Measurements from ENCODE around the gene DNAH3.

DNAH3 gene

DNA sequence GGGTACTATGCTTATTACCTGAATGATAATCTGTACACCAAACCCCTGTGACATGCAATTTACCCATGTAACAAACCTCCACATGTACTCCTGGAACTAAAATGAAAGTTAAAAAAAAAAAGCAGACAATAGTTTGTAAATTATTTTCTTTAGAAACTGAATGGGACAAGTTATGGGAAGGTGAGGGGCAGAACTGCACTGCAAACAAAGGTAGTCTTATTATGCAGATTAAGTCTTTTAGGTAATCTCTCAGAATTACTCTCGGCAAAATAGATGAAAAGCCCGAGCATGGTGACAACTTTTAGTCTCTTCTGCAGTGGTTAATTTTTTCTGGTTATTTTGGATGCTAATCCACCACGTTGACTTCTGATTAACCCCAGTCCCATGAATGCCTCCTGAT, 33.3 kb upstream of the DNAH3 start:
- Histone ChIP-seq H3K9me3 (ENCODE audit: insufficient read depth, low read depth, low read length) (no peaks in the 10 kb centered on the region), H3K4me2 (ENCODE audit: low read depth, low read length, poor library complexity, severe bottlenecking) (no peak overlapping the region)

DNA sequence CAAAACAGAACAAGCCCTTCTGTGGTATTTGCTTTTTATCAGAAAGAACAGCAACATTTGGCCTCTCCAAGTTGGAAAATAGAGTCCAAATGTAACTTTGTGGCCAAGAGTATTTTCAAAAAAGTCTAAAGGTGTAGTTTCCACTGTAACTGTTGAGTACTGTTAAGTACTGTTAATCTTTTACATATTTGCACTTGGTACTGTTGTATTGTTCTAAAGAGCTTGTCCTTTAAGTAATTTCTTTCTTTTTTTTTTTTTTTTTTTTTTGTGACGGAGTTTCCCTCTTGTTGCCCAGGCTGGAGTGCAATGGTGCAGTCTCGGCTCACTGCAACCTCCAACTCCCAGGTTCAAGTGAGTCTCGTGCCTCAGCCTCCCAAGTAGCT, 29.3 kb upstream of the DNAH3 start:
- Histone ChIP-seq H3K79me2 (ENCODE audit: insufficient read depth, low read length) (no peaks in the 10 kb centered on the region), H2AFZ (ENCODE audit: low read length) (no peak overlapping the region), H3K27me3 (ENCODE audit: insufficient read depth, low read length, poor library complexity, severe bottlenecking) (no peaks in the 10 kb centered on the region), H3K9me3 (ENCODE audit: insufficient read depth, low read depth, low read length) (no peaks in the 10 kb centered on the region), H3K9ac (ENCODE audit: low read depth, low read length, poor library complexity, severe bottlenecking) (no peak overlapping the region), H3K4me3 (ENCODE audit: low read length, poor library complexity, severe bottlenecking) (no peak overlapping the region), H4K20me1 (ENCODE audit: insufficient read depth, low read length, poor library complexity, severe bottlenecking) (no peaks in the 10 kb centered on the region), H3F3A (ENCODE audit: low read depth) (no peaks in the 10 kb centered on the region), H3K4me2 (ENCODE audit: low read depth, low read length, poor library complexity, severe bottlenecking) (no peak overlapping the region), H3K36me3 (ENCODE audit: insufficient read depth, low read length) (peaks cover 16% of the 10 kb centered on the region; the same call in 1 of the 2 replicates), H3K9me2 (replicated peaks; ENCODE audit: low read depth, low read length) (no peaks in the 10 kb centered on the region), H3K4me1 (ENCODE audit: insufficient read depth, low read length, poor library complexity, severe bottlenecking) (no peaks in the 10 kb centered on the region)
- TF ChIP-seq, protein P1, sequence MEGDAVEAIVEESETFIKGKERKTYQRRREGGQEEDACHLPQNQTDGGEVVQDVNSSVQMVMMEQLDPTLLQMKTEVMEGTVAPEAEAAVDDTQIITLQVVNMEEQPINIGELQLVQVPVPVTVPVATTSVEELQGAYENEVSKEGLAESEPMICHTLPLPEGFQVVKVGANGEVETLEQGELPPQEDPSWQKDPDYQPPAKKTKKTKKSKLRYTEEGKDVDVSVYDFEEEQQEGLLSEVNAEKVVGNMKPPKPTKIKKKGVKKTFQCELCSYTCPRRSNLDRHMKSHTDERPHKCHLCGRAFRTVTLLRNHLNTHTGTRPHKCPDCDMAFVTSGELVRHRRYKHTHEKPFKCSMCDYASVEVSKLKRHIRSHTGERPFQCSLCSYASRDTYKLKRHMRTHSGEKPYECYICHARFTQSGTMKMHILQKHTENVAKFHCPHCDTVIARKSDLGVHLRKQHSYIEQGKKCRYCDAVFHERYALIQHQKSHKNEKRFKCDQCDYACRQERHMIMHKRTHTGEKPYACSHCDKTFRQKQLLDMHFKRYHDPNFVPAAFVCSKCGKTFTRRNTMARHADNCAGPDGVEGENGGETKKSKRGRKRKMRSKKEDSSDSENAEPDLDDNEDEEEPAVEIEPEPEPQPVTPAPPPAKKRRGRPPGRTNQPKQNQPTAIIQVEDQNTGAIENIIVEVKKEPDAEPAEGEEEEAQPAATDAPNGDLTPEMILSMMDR (conservative IDR thresholded peaks at IDR 0.05; ENCODE audit: low read length), result no peak
- TF ChIP-seq EZH2phosphoT487 (IDR thresholded peaks at IDR 0.05; ENCODE audit: borderline replicate concordance), result no peak

More for the DNA sequence above, 33.3 kb upstream of the DNAH3 start:
- Histone ChIP-seq H4K20me1 (ENCODE audit: insufficient read depth, low read length, poor library complexity, severe bottlenecking) (no peaks in the 10 kb centered on the region), H3K9ac (ENCODE audit: low read depth, low read length, poor library complexity, severe bottlenecking) (no peak overlapping the region), H2AFZ (ENCODE audit: low read length) (no peak overlapping the region), H3K4me3 (ENCODE audit: low read length, poor library complexity, severe bottlenecking) (no peak overlapping the region), H3F3A (ENCODE audit: low read depth) (no peaks in the 10 kb centered on the region), H3K9me2 (replicated peaks; ENCODE audit: low read depth, low read length) (no peaks in the 10 kb centered on the region), H3K79me2 (ENCODE audit: insufficient read depth, low read length) (no peaks in the 10 kb centered on the region), H3K27me3 (ENCODE audit: insufficient read depth, low read length, poor library complexity, severe bottlenecking) (no peaks in the 10 kb centered on the region), H3K36me3 (ENCODE audit: insufficient read depth, low read length) (peaks cover 16% of the 10 kb centered on the region; the same call in 1 of the 2 replicates), H3K4me1 (ENCODE audit: insufficient read depth, low read length, poor library complexity, severe bottlenecking) (no peaks in the 10 kb centered on the region)
- TF ChIP-seq EZH2phosphoT487 (IDR thresholded peaks at IDR 0.05; ENCODE audit: borderline replicate concordance), result no peak
- TF ChIP-seq, protein P1 (conservative IDR thresholded peaks at IDR 0.05; ENCODE audit: low read length), result no peak

DNA sequence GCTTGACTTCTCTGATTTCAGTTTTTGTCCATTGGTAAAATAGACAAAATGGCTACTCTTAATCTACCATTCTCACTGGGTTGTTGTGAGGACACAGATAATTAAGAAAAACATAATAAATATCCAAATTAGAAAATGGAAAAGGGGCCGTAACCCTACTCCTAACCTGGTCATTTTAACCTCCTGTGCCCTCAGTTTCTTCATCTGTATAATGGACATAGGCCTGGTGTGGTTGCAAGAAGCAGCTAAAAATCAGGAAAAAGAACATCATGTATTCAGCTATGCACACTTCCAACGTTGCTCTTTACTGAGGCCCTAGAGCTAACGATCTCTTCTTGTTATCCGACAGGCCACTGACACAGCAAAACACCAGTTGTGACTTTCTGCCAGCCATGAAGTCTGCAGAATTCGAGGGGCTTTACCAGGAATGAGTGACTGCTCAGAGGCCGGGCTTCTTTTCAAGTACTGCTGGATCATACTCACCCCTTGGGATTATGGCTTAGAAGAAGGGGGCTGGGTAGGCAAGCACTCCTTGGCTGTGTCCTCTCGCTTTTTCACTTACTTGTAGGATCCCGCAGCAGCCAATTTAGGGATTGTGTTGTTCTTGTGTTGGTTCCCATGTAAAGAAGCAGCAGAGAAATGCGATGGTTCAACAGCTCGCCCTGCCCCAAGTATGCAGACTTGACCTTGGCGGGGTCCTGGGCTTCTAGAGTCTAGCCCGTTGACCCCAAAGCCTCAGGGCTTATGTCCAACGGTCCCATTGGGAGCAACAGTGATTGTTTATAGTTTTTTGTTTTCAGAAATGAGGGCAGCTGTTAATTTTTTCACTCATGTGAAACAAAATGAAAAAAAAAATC, 28.7 kb upstream of the DNAH3 start:
- Histone ChIP-seq H3K9me2 (replicated peaks; ENCODE audit: low read depth, low read length) (no peaks in the 10 kb centered on the region), H3K27me3 (ENCODE audit: insufficient read depth, low read length, poor library complexity, severe bottlenecking) (no peaks in the 10 kb centered on the region), H4K20me1 (ENCODE audit: insufficient read depth, low read length, poor library complexity, severe bottlenecking) (no peaks in the 10 kb centered on the region), H3K4me1 (ENCODE audit: insufficient read depth, low read length, poor library complexity, severe bottlenecking) (no peaks in the 10 kb centered on the region), H3K4me3 (ENCODE audit: low read length, poor library complexity, severe bottlenecking) (no peak overlapping the region), H2AFZ (ENCODE audit: low read length) (no peak overlapping the region), H3K9me3 (ENCODE audit: insufficient read depth, low read depth, low read length) (no peaks in the 10 kb centered on the region), H3K9ac (ENCODE audit: low read depth, low read length, poor library complexity, severe bottlenecking) (no peak overlapping the region), H3K36me3 (ENCODE audit: insufficient read depth, low read length) (peaks cover 16% of the 10 kb centered on the region; the same call in 1 of the 2 replicates), H3F3A (ENCODE audit: low read depth) (no peaks in the 10 kb centered on the region), H3K4me2 (ENCODE audit: low read depth, low read length, poor library complexity, severe bottlenecking) (no peak overlapping the region), H3K79me2 (ENCODE audit: insufficient read depth, low read length) (no peaks in the 10 kb centered on the region)
- no peak for TF ChIP-seq EZH2phosphoT487 (IDR thresholded peaks at IDR 0.05; ENCODE audit: borderline replicate concordance)
- TF ChIP-seq, protein P1 (conservative IDR thresholded peaks at IDR 0.05; ENCODE audit: low read length), result no peak

Measured in Loucy (cell line).